HS-27A (cell line): ENCODE results near the gene PTRH2.
"Not testable (repeated sequence)": the region's sequence is repeated elsewhere in the genome, so short reads cannot be mapped to it uniquely, and the experiment has no call there.

Experiments used
- DNase-seq: peaks from one replicate; pipeline ENCODE4 v3.0.0-alpha.2; 2012; ENCODE audit warnings: low read depth, missing footprints

PTRH2 gene

DNA sequence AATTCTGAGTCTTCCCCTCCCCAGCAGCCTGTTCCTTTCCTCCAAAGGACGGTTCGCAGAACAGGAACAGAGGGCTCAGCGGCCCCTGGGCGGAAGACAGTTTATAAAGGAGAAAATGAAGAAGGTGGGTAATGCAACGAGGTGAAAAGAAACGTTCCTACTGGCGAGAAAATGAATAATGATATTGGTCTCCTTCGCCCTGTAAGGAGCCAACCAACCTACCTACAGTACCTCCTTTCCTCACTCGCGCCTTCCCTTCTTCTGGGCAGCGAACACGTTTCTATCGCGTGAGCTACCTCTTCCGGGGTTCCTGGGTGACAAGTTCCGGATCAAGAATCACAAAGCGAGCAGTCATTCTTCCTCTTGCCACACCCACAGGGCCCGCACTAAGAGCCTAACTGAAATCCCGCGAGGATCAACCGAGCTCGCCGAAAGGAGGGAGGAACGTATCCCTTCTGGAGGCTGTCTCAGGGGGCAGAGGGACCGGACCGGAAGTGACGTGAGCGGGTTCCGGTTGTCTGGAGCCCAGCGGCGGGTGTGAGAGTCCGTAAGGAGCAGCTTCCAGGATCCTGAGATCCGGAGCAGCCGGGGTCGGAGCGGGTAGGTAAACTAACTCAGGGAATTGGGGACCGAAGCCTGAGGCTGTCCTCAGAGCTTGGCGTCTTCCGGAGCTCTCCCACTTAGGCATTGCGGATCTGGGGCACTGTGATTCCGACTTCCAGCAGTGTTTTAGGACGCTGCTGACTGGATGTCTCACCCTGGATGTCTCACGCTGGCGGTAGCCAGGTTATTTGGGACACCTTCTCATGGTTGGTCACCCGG, at the start of gene PTRH2, which contains the start of gene VMP1:
Gene PTRH2, minus strand, starts transcription at position 282 of the 822 bp plus-strand sequence. CDS start 9,452 bp downstream, outside the sequence.
Gene VMP1, plus strand, starts transcription at position 506 of the 822 bp plus-strand sequence. CDS start 23,793 bp downstream, outside the sequence.
- peak; percentile 98 for DNase-seq

- peak; percentile 59 for DNase-seq
These were observed 49.1 kb upstream of the PTRH2 start for GRCh38 chr17:59756236-59756818.

GRCh38 chr17:59755069-59755468, 47.8 kb upstream of the PTRH2 start:
- DNase-seq = not testable (repeated sequence)

DNA sequence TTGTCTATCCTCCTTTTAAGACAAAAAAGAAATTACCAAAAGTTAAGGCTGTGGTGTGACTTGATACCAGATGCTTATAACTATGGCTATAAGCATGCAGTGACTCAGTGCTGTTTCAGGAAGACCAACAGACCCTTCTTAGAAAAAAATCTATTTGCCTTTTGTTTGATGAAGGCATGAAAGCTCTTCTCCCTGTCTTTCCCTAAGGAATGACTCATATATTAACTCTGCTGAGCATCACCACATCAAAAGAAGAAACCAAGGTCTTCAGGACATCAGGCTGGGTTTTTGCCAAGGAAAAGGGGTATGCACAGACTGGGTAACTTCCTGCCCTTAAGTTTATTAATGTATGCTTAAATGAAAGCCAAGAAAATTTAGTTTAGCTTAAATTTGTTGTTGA, 47.3 kb upstream of the PTRH2 start:
- peak; percentile 87 for DNase-seq

DNA sequence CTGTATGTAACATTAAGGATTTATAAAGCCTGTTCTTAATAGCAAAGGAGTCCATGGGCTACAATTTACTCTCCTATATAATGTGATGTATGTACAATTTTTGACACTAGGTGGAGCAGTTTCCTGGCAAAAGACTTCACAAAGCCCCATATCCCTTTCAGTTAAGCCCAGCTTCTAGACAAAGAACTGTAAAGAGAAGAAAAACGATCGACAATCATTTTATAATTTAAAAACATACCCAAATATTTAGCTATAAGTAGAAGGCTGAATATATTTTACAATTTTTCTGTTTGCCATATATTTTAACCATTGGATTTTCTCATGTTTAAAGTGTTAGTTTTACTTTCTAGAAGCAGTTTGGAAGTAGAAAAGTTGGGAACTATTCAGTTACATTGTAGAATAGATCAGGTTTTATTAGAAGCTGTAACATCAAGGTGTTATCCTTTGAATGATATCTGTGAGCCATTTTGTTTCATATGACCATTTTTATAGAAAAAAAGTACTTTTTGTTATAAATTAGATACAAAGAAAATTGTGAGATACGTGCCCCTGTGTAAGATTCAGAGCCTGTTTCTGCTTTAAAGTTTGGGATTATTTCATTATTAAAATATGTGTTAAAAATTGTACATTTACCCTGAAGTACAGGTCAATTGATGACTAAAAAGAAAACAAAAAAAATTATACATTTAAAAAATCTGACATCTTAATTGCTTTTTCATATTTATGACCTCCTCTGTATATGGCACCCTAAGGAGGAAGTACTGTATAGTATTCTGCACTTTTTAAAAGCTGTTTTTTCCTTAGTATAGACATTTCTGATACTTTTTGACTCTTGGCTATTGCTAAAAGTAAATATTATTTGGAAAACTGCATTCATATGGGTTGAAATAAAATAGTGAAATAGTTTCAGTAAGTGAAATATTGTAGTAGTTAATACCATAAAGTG, 46.6 kb upstream of the PTRH2 start:
- DNase-seq = peak; percentile 81

DNA sequence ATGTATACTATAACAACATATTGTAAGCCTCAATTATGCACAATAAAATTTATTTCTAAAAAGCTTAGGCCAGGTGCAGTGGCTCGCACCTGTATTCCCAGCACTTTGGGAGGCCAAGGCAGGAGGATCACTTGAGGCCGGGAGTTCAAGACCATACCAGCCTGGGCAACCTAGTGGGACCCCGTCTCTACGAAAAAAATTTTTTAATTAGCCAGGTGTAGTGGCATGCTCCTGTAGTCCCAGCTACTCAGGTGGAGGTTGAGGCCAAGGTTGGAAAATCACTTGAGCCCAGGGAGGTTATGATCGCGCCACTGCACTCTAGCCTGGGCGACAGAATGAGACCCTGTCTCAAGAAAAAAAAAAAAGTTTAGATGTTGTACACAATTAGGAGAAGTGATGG, 45.7 kb upstream of the PTRH2 start:
- no peak for DNase-seq

- DNase-seq = no peak
These were observed 45.2 kb upstream of the PTRH2 start for GRCh38 chr17:59752446-59752845.

- no peak for DNase-seq
These were observed 44.8 kb upstream of the PTRH2 start for GRCh38 chr17:59751955-59752413.

DNA sequence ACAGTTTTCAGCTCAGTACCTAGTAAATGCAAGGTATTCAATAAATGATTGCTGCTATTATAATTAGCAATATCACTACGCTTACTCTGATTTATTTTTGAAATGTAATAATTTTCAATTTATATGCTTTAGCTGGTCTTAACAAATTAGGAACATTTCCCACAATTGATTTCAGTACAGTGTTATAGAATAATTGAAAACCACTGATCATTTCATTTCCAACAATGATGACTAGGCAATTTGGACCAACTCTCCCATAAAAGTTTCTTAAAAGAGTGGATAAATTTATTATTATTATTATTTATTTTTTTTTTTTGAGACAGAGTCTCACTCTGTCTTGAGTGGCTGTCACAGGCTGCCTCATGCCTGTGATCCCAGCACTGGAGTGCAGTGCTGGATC, 41.4 kb upstream of the PTRH2 start:
- no peak for DNase-seq

- no peak for DNase-seq
These were observed 39.7 kb upstream of the PTRH2 start for GRCh38 chr17:59746849-59747445.

GRCh38 chr17:59745040-59745439, 37.8 kb upstream of the PTRH2 start:
- DNase-seq = no peak

GRCh38 chr17:59743842-59744241, 36.6 kb upstream of the PTRH2 start:
- no peak for DNase-seq

DNA sequence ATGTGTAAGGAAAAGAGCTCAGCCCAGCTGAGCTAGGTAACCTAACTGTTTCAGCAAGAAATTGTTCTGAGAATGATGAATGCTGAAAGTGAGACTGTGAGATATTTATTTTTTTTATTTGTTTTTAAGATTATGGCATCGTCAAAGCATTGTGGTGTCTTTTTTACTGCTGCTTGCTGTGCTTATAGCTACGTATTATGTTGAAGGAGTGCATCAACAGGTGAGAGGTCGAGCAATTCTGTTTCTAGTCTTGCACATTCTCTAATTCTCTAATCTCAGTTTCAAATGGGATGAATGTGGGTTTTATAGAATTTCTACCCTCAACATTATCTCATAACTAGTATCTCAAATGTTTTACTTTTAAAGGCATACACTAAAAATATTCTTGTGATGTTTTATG, 30.1 kb upstream of the PTRH2 start:
- no peak for DNase-seq

DNA sequence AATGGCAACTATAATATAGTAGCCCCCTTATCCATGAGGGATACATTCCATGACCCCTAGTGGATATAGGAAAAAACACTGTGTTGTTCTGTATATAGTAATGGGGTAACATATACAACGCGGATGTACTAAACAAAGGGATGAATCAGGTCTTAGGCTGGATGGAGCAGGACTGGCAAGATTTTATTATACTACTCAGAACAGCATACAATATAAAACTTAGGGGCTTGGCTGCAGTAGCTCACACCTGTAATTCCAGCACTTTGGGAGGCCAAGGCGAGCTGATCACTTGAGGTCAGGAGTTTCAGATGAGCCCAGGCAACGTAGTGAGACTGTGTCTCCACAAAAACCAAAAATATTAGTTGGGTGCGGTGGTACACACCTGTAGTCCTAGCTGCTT, 27.0 kb upstream of the PTRH2 start:
- DNase-seq = no peak

- DNase-seq = no peak
These were observed 26.5 kb upstream of the PTRH2 start for GRCh38 chr17:59733697-59734096.

DNA sequence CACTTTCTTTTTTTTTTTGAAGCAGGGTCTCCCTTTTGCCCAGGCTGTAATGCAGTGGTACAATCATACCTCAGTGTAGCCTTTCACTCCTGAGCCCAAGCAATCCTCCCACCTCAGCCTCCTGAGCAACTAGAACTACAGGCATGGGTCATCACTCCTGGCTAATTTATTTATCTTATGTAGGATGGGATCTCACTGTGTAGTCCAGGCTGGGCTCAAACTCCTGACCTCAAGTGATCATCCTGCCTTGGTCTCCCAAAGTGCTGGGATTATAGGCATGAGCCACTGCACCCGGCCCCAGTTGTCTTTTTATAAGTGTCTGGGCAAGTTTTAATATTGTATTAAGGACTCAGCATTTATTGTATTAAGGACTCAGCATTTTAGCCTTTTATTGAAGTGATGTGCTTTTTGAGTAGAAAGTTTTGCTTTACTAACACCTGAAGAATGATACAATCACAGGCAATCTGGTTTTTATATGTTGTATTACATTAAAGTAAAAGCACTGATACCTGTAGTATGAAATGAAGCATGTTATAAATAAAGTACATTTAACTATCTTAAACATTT, 23.1 kb upstream of the PTRH2 start:
- no peak for DNase-seq

- DNase-seq = no peak
These were observed 20.7 kb upstream of the PTRH2 start for GRCh38 chr17:59727817-59728533.

GRCh38 chr17:59725691-59726090, 18.5 kb upstream of the PTRH2 start:
- DNase-seq = no peak

GRCh38 chr17:59723607-59724006, 16.4 kb upstream of the PTRH2 start:
- no peak for DNase-seq

GRCh38 chr17:59723041-59723440, 15.8 kb upstream of the PTRH2 start:
- DNase-seq = no peak

- no peak for DNase-seq
These were observed 15.4 kb upstream of the PTRH2 start for GRCh38 chr17:59722623-59723022.
